ENCODE results near the gene ECEL1.
"Not testable (repeated sequence)": the region's sequence is repeated elsewhere in the genome, so short reads cannot be mapped to it uniquely, and the experiment has no call there.

DNA sequence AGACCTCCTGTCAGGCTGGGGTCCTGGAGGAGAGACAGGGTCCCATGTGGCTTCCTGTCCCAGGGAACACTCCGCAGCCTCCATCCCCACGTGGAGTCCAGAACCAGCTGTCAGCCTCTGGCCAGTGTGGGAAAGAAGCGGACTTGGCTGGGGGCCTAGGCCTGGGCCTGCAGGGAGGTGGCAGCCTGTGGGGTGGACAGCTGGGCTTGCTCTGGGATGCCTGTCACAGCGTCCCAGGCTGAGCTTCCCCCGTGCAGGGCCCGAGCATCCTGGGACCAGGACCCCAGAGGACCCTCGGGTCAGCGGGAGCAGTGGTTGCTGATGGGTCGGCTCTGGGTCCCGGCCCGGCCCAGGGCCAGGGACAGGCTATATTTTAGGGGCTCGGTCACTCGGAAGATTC lies 45.2 kb downstream of the ECEL1 start:
- not testable (repeated sequence) for TF ChIP-seq CTCF (IDR thresholded peaks at IDR 0.05; ENCODE audit: insufficient read depth, low read depth, low read length); EZH2 (IDR thresholded peaks at IDR 0.05; ENCODE audit: insufficient read depth, low read length)
